Heart left ventricle (tissue), 13 donors: Measurements from ENCODE around the gene HOXB13.

ENCODE experiments used
- POLR2A ChIP-seq, 2 donors: fragments of 450-650 bp; IDR thresholded peaks; one replicate each; pipeline ENCODE4 v1.6.1; 2017; ENCODE audit warnings: antibody characterized with exemption in 2 of 2, mild to moderate bottlenecking in 2 of 2, moderate library complexity in 2 of 2
- TF ChIP-seq, protein P1 (sequence below), 12 donors: fragments of 200-600 bp; sonication (generic) in 4 of 12; IDR thresholded peaks; one replicate each; pipeline versions ENCODE4 v1.5.0 to v1.8.0; 2018 to 2022; ENCODE audit warnings: antibody characterized with exemption in 12 of 12, mild to moderate bottlenecking in 5 of 12
- donor health status: ischemic (EF 13 %, LVEDD 7.1; RV severe dilation, severe dysfunction).
- donor health status: DM: no; HTN: yes; CAD: no.
- donor health status: DM: no; HTN: no; CAD: no.
- donor health status: ischemic (EF 25% LVEDD 6.9; RV normal size, moderate dysfunction).
- donor health status: ischemic (EF 25% LVEDD 5.7; RV mildly dilated, moderate dysfunction).
- donor health status: ischemic (EF 35%, LVEDD 5.7; RV mildly dilated, moderate dysfunction).
- donor health status: nonischemic (EF 11% LVEDD 7.7; RV severe dilation, severe dysfunction).
- donor health status: DM: yes; HTN: yes; CAD: no.
- donor health status: PGD.
- donor health status: ischemic (EF 29% LVEDD 5.4; RV normal size, mild dysfunction).
- donor health status: nonischemic (EF 23%, LVEDD 6.1; RV moderate dilation, normal function).

GRCh38 chr17:48729335-48730239 lies 1.0 kb upstream of the HOXB13 start:
- TF ChIP-seq, protein P1, sequence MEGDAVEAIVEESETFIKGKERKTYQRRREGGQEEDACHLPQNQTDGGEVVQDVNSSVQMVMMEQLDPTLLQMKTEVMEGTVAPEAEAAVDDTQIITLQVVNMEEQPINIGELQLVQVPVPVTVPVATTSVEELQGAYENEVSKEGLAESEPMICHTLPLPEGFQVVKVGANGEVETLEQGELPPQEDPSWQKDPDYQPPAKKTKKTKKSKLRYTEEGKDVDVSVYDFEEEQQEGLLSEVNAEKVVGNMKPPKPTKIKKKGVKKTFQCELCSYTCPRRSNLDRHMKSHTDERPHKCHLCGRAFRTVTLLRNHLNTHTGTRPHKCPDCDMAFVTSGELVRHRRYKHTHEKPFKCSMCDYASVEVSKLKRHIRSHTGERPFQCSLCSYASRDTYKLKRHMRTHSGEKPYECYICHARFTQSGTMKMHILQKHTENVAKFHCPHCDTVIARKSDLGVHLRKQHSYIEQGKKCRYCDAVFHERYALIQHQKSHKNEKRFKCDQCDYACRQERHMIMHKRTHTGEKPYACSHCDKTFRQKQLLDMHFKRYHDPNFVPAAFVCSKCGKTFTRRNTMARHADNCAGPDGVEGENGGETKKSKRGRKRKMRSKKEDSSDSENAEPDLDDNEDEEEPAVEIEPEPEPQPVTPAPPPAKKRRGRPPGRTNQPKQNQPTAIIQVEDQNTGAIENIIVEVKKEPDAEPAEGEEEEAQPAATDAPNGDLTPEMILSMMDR (IDR thresholded peaks at IDR 0.05): no peak
- no peak for TF ChIP-seq POLR2A (IDR thresholded peaks at IDR 0.05)
